ENCODE results near the gene ABCC6.

The ABCC6 gene

GRCh38 chr16:16131204-16131603, 92.1 kb downstream of the ABCC6 start:
- TF ChIP-seq, protein P1, sequence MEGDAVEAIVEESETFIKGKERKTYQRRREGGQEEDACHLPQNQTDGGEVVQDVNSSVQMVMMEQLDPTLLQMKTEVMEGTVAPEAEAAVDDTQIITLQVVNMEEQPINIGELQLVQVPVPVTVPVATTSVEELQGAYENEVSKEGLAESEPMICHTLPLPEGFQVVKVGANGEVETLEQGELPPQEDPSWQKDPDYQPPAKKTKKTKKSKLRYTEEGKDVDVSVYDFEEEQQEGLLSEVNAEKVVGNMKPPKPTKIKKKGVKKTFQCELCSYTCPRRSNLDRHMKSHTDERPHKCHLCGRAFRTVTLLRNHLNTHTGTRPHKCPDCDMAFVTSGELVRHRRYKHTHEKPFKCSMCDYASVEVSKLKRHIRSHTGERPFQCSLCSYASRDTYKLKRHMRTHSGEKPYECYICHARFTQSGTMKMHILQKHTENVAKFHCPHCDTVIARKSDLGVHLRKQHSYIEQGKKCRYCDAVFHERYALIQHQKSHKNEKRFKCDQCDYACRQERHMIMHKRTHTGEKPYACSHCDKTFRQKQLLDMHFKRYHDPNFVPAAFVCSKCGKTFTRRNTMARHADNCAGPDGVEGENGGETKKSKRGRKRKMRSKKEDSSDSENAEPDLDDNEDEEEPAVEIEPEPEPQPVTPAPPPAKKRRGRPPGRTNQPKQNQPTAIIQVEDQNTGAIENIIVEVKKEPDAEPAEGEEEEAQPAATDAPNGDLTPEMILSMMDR (IDR thresholded peaks at IDR 0.05; ENCODE audit: low read depth, low read length) = no peak
- DNase-seq (ENCODE audit: low read depth in 2 of 2) = no peak

GRCh38 chr16:16127469-16128116, 95.7 kb downstream of the ABCC6 start:
- TF ChIP-seq, protein P1 (IDR thresholded peaks at IDR 0.05; ENCODE audit: low read depth, low read length) = peak; percentile 79
- peak; percentile 78 to 80 for DNase-seq (ENCODE audit: low read depth in 2 of 2)
- no peak overlapping the region for H3K4me3 ChIP-seq (replicated peaks in 1 of 2; ENCODE audit: low read depth in 2 of 2, low read length in 2 of 2)

More at GRCh38 chr16:16131204-16131603, 92.1 kb downstream of the ABCC6 start:
- no peak overlapping the region for H3K4me3 ChIP-seq (replicated peaks in 1 of 2; ENCODE audit: low read depth in 2 of 2, low read length in 2 of 2)

GRCh38 chr16:16126896-16127295, 96.4 kb downstream of the ABCC6 start:
- no peak overlapping the region for H3K4me3 ChIP-seq (replicated peaks in 1 of 2; ENCODE audit: low read depth in 2 of 2, low read length in 2 of 2)
- no peak for DNase-seq (ENCODE audit: low read depth in 2 of 2)
- TF ChIP-seq, protein P1 (IDR thresholded peaks at IDR 0.05; ENCODE audit: low read depth, low read length) = no peak

DNA sequence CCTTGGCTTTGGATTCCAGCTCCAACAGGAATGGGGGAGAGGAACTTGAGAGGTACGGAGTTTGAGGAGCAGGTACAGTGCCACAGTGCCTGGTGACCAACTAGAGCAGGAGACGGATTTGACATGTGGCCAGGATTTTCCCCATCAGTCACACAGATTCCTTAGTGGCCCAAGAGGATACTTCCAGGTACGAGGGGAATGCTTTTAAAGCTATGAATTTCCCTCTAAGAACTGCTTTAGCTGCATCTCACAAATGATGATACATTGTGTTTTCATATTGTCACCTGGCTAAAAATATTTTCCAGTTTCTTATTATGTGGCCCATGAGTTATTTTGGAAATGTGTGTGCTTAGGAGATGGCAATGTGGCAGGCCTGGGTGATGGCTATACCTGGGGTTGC, 98.3 kb downstream of the ABCC6 start:
- H3K4me3 ChIP-seq (replicated peaks in 1 of 2; ENCODE audit: low read depth in 2 of 2, low read length in 2 of 2) = no peak overlapping the region
- DNase-seq (ENCODE audit: low read depth in 2 of 2) = no peak
- TF ChIP-seq, protein P1 (IDR thresholded peaks at IDR 0.05; ENCODE audit: low read depth, low read length) = no peak

DNA sequence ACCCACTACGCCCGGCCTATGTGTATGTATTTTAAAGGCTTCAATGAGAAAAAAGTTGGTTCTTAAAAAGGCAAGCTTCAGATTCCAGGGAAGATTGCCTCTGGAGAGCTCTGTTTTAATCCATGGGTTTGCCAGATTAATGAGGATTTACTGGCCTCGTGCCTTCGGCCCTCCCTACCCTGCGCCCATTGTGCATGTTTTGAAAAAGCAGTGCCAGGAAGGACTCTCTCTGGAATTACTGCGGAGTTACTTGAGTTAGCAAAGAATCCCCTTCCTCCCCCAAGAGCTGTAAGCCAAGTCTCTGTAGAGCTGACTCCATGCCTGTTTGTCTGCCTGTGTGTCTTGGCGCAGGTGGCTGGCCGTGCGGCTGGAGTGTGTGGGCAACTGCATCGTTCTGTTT, 98.9 kb downstream of the ABCC6 start:
- DNase-seq (ENCODE audit: low read depth in 2 of 2) = no peak
- H3K4me3 ChIP-seq (replicated peaks in 1 of 2; ENCODE audit: low read depth in 2 of 2, low read length in 2 of 2) = no peak overlapping the region
- TF ChIP-seq, protein P1 (IDR thresholded peaks at IDR 0.05; ENCODE audit: low read depth, low read length) = no peak

DNA sequence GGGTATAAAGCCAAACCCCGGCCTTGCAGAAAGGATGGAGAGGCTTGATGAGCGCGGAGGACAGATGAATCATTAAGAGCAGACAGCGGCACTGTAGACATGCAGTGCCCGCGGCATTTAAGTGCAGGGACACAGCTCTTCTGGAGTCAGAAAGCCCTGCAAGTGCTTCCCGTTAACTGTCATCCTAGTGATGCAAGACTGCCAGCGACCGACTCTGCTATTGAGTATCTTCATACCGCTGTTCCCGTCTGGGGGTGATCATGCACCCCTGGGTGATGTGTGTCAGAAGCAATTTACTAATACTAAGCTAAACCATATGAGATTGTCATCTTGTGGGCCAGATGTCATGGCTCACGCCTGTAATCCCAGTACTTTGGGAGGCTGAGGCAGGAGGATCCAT, 101.0 kb downstream of the ABCC6 start:
- TF ChIP-seq, protein P1 (IDR thresholded peaks at IDR 0.05; ENCODE audit: low read depth, low read length) = no peak
- DNase-seq (ENCODE audit: low read depth in 2 of 2) = no peak

More for the DNA sequence above, 101.0 kb downstream of the ABCC6 start:
- no peak overlapping the region for H3K4me3 ChIP-seq (replicated peaks in 1 of 2; ENCODE audit: low read depth in 2 of 2, low read length in 2 of 2)

Measured in cardiac fibroblast (primary cell).